ENCODE data around the gene PPP4R1.

PPP4R1 gene

DNA sequence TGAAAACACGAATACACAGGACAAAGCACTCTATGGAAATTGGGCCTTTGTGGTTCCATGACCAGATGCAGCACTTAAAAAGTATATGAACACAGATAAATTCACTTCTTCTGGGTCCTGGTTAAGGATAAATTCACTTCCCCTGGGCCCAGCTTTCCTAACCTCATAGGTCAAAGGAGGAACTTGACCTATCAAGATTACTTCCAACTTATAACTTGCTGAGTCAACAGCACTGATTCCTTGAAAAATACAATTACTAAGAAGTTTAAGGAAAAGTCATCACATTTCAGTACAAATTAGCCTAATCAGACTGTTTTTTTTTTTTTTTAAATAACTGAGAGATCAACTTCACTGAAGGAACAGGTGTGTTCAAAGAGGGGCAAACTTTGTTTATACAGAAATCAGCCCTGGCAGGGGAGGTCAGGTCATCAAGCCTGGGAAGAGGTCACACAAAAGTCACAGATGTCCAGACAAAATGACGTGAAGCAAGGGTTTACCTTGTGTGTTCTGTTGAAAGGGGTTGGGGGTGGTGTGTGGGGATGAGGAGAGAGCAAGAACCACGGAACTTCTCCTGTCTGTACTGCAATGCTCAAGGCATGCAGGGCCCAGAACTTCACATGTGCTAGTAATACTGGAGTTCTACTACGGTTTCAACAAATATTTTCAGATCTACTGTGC, 55.8 kb downstream of the PPP4R1 start:
- Histone ChIP-seq H3K27ac (no peak overlapping the region), H3K36me3 (peaks cover 99% of the 10 kb centered on the region), H4K20me1 (no peaks in the 10 kb centered on the region), H3K9ac (no peak overlapping the region), H3K9me3 (peaks cover 5% of the 10 kb centered on the region), H3K4me2 (no peak overlapping the region), H3K4me1 (no peaks in the 10 kb centered on the region), H3K27me3 (no peaks in the 10 kb centered on the region), H3K4me3 (no peak overlapping the region)
- no peak for TF ChIP-seq Cebpa-rat (IDR thresholded peaks at IDR 0.05)

DNA sequence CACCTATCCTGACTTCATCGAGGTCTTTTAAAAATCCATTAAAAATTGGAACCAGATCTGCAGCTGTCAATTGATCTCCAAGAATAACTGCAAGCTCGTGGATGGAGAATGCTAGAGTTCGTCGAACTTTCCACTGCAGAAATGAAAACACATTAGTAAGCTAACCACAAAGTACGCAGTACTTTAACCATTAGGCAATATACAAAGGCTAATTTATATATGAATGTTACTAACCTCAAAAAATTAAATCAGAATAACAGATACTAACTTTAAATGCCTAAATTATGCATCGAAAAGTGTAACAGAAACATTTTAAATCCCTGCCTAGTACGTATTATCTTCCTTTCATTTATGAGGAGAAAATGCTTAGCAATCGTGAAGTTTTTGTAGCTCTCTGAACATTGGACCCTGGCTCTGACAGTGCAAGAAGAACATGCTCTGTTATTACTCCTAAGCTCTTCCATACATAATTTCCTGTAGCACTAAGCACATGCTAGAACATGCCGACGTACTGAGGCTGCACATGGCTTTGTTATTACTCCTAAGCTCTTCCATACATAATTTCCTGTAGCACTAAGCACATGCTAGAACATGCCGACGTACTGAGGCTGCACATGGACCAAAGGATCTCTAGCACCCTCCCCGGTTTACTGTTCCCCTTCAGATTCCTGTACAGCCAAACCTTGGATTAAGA, 57.0 kb downstream of the PPP4R1 start:
- no peaks in the 10 kb centered on the region for H3K4me1 ChIP-seq
- no peak overlapping the region for H3K9ac ChIP-seq
- H4K20me1 ChIP-seq = no peaks in the 10 kb centered on the region
- peaks cover 99% of the 10 kb centered on the region for H3K36me3 ChIP-seq
- no peaks in the 10 kb centered on the region for H3K27me3 ChIP-seq
- H3K27ac ChIP-seq = no peak overlapping the region
- H3K9me3 ChIP-seq = peaks cover 15% of the 10 kb centered on the region
- H3K4me2 ChIP-seq = no peak overlapping the region
- no peak for TF ChIP-seq Cebpa-rat (IDR thresholded peaks at IDR 0.05)
- no peak overlapping the region for H3K4me3 ChIP-seq

- Histone ChIP-seq H3K36me3 (peaks cover 99% of the 10 kb centered on the region), H4K20me1 (peaks cover 16% of the 10 kb centered on the region; the same call in 1 of the 2 replicates), H3K27me3 (no peaks in the 10 kb centered on the region), H3K4me2 (no peak overlapping the region), H3K27ac (no peak overlapping the region), H3K4me1 (peaks cover 9% of the 10 kb centered on the region), H3K9ac (no peak overlapping the region), H3K9me3 (peaks cover 15% of the 10 kb centered on the region), H3K4me3 (no peak overlapping the region)
- TF ChIP-seq Cebpa-rat (IDR thresholded peaks at IDR 0.05) = no peak
Observed at GRCh38 chr18:9552616-9553015, 61.7 kb downstream of the PPP4R1 start.

DNA sequence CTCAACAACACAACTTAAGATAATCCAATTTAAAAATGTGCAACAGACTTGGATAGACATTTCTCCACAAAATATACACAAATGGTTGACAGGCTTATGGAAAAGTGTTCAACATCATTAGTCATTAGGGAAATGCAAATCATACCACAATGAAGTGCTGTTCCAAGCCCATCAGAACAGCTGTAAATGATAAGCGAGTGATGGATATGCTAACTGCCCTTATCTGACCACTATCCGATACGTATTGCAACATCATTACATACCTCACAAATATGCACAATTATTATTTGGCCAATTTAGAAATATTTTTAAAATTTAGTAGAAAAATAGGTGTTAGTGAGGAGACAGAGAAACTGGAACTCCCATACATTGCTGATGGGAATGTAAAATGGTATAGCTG, 62.2 kb downstream of the PPP4R1 start:
- peaks cover 9% of the 10 kb centered on the region for H3K4me1 ChIP-seq
- H3K9ac ChIP-seq = no peak overlapping the region
- TF ChIP-seq Cebpa-rat (IDR thresholded peaks at IDR 0.05) = no peak
- H3K27me3 ChIP-seq = no peaks in the 10 kb centered on the region
- H3K27ac ChIP-seq = no peak overlapping the region
- peaks cover 16% of the 10 kb centered on the region; the same call in 1 of the 2 replicates for H4K20me1 ChIP-seq
- no peak overlapping the region for H3K4me3 ChIP-seq
- H3K36me3 ChIP-seq = peaks cover 99% of the 10 kb centered on the region
- H3K4me2 ChIP-seq = no peak overlapping the region
- H3K9me3 ChIP-seq = peaks cover 15% of the 10 kb centered on the region

DNA sequence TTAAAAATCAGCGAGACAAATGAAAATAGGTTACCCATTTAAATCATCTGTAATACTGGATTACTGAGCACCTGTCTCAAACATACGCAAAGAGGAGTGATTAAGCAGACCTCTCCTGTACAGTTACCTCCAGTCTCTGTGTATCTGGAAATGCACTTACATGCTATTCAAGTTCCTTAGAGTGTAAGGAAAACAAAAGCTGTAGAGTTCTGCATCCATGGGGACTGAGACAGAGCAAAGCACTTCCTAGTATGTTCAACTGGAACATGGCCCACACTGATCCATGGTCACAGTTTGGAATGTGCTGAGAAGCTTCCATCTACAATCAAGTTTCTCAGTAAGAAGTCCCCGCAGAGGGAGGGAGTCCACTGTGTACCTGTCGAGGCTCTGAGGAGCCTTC, 63.9 kb downstream of the PPP4R1 start:
- Histone ChIP-seq H3K9ac (no peak overlapping the region), H3K36me3 (peaks cover 99% of the 10 kb centered on the region), H3K27me3 (no peaks in the 10 kb centered on the region), H3K9me3 (peaks cover 15% of the 10 kb centered on the region), H3K4me3 (no peak overlapping the region), H3K4me1 (peaks cover 9% of the 10 kb centered on the region), H4K20me1 (peaks cover 16% of the 10 kb centered on the region; the same call in 1 of the 2 replicates), H3K27ac (no peak overlapping the region), H3K4me2 (no peak overlapping the region)
- TF ChIP-seq Cebpa-rat (IDR thresholded peaks at IDR 0.05) = no peak

DNA sequence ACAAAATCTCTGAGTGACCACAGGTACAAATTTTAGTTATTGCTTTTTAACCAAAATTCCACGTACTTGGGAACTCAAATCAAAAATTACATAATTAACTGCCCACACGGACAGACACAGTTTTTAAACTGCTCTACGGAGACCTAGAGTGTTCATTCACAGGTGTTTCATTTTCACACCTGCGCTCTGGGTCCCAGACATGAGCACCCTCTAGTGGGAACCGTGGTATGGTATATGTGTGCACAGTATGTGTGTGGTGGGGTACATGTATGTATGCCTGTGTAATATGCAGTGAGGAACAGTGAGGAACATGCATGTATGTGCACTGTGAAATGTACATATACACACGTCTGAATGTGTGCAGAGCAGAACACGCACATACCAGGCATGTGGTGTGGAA, 65.0 kb downstream of the PPP4R1 start:
- H3K9me3 ChIP-seq = peaks cover 15% of the 10 kb centered on the region
- no peak overlapping the region for H3K27ac ChIP-seq
- peaks cover 99% of the 10 kb centered on the region for H3K36me3 ChIP-seq
- no peaks in the 10 kb centered on the region for H3K27me3 ChIP-seq
- peaks cover 26% of the 10 kb centered on the region; the same call in 1 of the 2 replicates for H4K20me1 ChIP-seq
- no peak for TF ChIP-seq Cebpa-rat (IDR thresholded peaks at IDR 0.05)
- peaks cover 9% of the 10 kb centered on the region for H3K4me1 ChIP-seq
- H3K9ac ChIP-seq = no peak overlapping the region
- H3K4me2 ChIP-seq = no peak overlapping the region
- H3K4me3 ChIP-seq = no peak overlapping the region

DNA sequence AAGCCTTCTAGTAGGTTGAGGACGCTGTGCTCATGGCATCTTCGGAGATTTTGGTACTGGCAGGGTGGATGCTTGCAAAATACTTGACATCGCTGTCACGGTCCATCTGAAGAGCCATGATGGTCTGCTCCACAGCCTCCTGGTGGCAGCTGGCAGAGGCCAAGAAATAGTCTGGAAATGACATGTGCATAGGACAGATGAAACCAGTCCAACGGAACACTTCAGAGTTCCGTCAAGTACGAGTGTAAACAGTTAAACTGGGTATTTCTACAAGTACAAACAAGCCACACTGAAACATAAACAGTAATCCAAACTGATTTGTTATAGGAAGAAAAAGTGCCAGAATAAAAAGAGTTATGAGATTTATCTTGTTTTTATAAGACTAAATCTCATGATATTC, 66.6 kb downstream of the PPP4R1 start:
- H3K27ac ChIP-seq = no peak overlapping the region
- peaks cover 27% of the 10 kb centered on the region; the same call in 1 of the 2 replicates for H4K20me1 ChIP-seq
- H3K4me1 ChIP-seq = peaks cover 9% of the 10 kb centered on the region
- TF ChIP-seq Cebpa-rat (IDR thresholded peaks at IDR 0.05) = no peak
- H3K9ac ChIP-seq = no peak overlapping the region
- peaks cover 84% of the 10 kb centered on the region for H3K36me3 ChIP-seq
- peaks cover 3% of the 10 kb centered on the region for H3K9me3 ChIP-seq
- no peak overlapping the region for H3K4me2 ChIP-seq
- H3K27me3 ChIP-seq = no peaks in the 10 kb centered on the region
- no peak overlapping the region for H3K4me3 ChIP-seq

GRCh38 chr18:9546468-9546867, 67.9 kb downstream of the PPP4R1 start:
- no peaks in the 10 kb centered on the region for H3K9me3 ChIP-seq
- peaks cover 71% of the 10 kb centered on the region for H3K36me3 ChIP-seq
- H3K4me3 ChIP-seq = no peak overlapping the region
- H4K20me1 ChIP-seq = peaks cover 23% of the 10 kb centered on the region; the same call in 1 of the 2 replicates
- no peak overlapping the region for H3K4me2 ChIP-seq
- no peak overlapping the region for H3K27ac ChIP-seq
- H3K27me3 ChIP-seq = no peaks in the 10 kb centered on the region
- no peak overlapping the region for H3K9ac ChIP-seq
- no peak for TF ChIP-seq Cebpa-rat (IDR thresholded peaks at IDR 0.05)
- peaks cover 9% of the 10 kb centered on the region for H3K4me1 ChIP-seq

DNA sequence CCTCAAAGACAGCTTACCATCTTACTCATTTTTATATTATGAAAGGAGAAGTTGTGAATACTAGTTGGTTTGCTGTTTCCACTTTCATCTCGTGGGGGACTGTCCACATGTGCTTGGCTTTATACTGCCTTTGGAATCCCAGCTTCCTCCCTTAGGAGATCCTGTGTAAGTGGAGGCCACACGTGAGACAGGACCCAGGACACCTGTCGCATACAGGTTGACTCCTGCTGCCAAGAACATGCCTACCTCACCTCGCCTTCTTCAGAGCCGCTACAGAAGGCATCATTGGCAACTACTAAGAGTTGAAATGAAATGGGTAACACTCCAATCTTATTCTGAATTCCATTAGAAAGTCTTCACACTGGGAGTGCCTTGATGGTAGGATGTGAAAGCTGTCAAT, 69.3 kb downstream of the PPP4R1 start:
- Histone ChIP-seq H3K9ac (no peak overlapping the region), H3K4me2 (no peak overlapping the region), H3K9me3 (no peaks in the 10 kb centered on the region), H3K36me3 (peaks cover 62% of the 10 kb centered on the region), H4K20me1 (peaks cover 11% of the 10 kb centered on the region; the same call in 1 of the 2 replicates), H3K4me3 (no peak overlapping the region), H3K27ac (no peak overlapping the region), H3K4me1 (peaks cover 9% of the 10 kb centered on the region), H3K27me3 (no peaks in the 10 kb centered on the region)
- TF ChIP-seq Cebpa-rat (IDR thresholded peaks at IDR 0.05) = no peak

DNA sequence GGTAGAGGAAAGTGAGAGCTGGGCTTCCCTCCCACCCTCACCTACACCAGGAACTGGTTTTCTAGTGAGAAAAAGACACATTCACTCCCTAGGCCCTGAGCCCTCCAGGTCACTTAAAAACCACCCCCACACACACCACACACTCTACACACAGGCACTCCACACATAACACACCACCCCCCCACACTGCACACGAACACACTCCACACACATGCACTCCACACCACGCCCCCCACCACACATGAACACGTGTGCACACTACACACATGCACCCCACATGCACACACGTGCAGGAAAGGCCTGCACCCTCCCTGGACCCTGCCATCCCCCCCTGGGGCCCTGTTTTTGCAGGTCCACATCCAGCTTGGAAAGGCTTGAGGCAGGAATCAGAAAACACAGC, 71.4 kb downstream of the PPP4R1 start:
- no peak for TF ChIP-seq Cebpa-rat (IDR thresholded peaks at IDR 0.05)
- H3K9me3 ChIP-seq = no peaks in the 10 kb centered on the region
- H4K20me1 ChIP-seq = peaks cover 18% of the 10 kb centered on the region; the same call in 1 of the 2 replicates
- H3K4me3 ChIP-seq = no peak overlapping the region
- H3K36me3 ChIP-seq = peaks cover 63% of the 10 kb centered on the region
- H3K4me2 ChIP-seq = no peak overlapping the region
- H3K4me1 ChIP-seq = no peaks in the 10 kb centered on the region
- no peak overlapping the region for H3K9ac ChIP-seq
- H3K27ac ChIP-seq = no peak overlapping the region
- no peaks in the 10 kb centered on the region for H3K27me3 ChIP-seq

All from BLaER1 (cell line).